ENCODE results near the gene PMPCA. TPM values are rescaled to one million over a fixed set of nuclear protein-coding genes. Genes with fewer than 3 reads are reported as not detected.

The PMPCA gene
- total and polyA plus RNA-seq, 2 donors (not counting 1 experiment from before 2014, with no cell fraction given) = 26.4 to 70.2 TPM

GRCh38 chr9:136419092-136419420 lies 8.6 kb downstream of the PMPCA start:
- Histone ChIP-seq H3K27me3 (ENCODE audit: control insufficient read depth, insufficient read depth, low read length) (no peaks in the 10 kb centered on the region), H3K79me2 (ENCODE audit: control insufficient read depth, insufficient read depth, low read length) (no peaks in the 10 kb centered on the region), H3K36me3 (ENCODE audit: control insufficient read depth, insufficient read depth, low read length) (peaks cover 51% of the 10 kb centered on the region), H3K9me3 (ENCODE audit: control insufficient read depth, insufficient read depth, low read depth, low read length) (no peaks in the 10 kb centered on the region), H3K9ac (ENCODE audit: insufficient read depth, low read length) (no peak overlapping the region), H3K4me2 (ENCODE audit: extremely low read depth, insufficient read depth, low read length) (no peak overlapping the region), H3K4me1 (ENCODE audit: control insufficient read depth, extremely low read depth, insufficient read depth, low read length) (no peaks in the 10 kb centered on the region), H4K20me1 (ENCODE audit: control insufficient read depth, extremely low read depth, insufficient read depth, low read length) (no peaks in the 10 kb centered on the region), H2AFZ (ENCODE audit: low read length) (no peak overlapping the region), H3K4me3 (replicated peaks in 1 of 4; ENCODE audit: control extremely low read depth in 1 of 4, insufficient read depth in 1 of 4, low read depth in 3 of 4, low read length in 4 of 4) (no peak overlapping the region), H3K27ac (ENCODE audit: insufficient read depth, low read length) (no peak overlapping the region)
- no peak for DNase-seq (ENCODE audit: low read depth in 2 of 2)
- TF ChIP-seq, protein P1, sequence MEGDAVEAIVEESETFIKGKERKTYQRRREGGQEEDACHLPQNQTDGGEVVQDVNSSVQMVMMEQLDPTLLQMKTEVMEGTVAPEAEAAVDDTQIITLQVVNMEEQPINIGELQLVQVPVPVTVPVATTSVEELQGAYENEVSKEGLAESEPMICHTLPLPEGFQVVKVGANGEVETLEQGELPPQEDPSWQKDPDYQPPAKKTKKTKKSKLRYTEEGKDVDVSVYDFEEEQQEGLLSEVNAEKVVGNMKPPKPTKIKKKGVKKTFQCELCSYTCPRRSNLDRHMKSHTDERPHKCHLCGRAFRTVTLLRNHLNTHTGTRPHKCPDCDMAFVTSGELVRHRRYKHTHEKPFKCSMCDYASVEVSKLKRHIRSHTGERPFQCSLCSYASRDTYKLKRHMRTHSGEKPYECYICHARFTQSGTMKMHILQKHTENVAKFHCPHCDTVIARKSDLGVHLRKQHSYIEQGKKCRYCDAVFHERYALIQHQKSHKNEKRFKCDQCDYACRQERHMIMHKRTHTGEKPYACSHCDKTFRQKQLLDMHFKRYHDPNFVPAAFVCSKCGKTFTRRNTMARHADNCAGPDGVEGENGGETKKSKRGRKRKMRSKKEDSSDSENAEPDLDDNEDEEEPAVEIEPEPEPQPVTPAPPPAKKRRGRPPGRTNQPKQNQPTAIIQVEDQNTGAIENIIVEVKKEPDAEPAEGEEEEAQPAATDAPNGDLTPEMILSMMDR (conservative IDR thresholded peaks at IDR 0.05 in 1 of 2, IDR thresholded peaks at IDR 0.05 in 1 of 2; ENCODE audit: low read depth in 1 of 2, low read length in 2 of 2) = no peak
- no peak for TF ChIP-seq EZH2 (IDR thresholded peaks at IDR 0.05; ENCODE audit: low read length, missing control alignments)

DNA sequence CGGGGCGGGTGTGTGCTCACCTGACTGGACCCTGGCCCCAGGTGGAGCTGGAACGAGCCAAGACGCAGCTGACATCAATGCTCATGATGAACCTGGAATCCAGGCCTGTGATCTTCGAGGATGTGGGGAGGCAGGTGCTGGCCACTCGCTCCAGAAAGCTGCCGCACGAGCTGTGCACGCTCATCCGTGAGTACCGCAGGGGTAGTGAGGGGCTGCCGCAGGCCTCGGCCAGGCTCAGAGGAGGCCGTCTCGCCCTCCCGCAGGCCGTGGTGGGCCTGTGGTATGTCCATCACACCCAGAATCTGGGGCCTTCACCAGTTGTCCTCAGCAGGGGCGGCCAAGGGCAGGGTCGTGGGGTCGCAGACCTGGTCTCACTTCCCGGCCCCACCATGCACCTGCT lies 11.3 kb downstream of the PMPCA start:
- Histone ChIP-seq H2AFZ (ENCODE audit: low read length) (no peak overlapping the region), H4K20me1 (ENCODE audit: control insufficient read depth, extremely low read depth, insufficient read depth, low read length) (no peaks in the 10 kb centered on the region), H3K79me2 (ENCODE audit: control insufficient read depth, insufficient read depth, low read length) (no peaks in the 10 kb centered on the region), H3K4me2 (ENCODE audit: extremely low read depth, insufficient read depth, low read length) (no peak overlapping the region), H3K9me3 (ENCODE audit: control insufficient read depth, insufficient read depth, low read depth, low read length) (no peaks in the 10 kb centered on the region), H3K4me3 (replicated peaks in 1 of 4; ENCODE audit: control extremely low read depth in 1 of 4, insufficient read depth in 1 of 4, low read depth in 3 of 4, low read length in 4 of 4) (no peak overlapping the region), H3K27me3 (ENCODE audit: control insufficient read depth, insufficient read depth, low read length) (no peaks in the 10 kb centered on the region), H3K9ac (ENCODE audit: insufficient read depth, low read length) (no peak overlapping the region), H3K36me3 (ENCODE audit: control insufficient read depth, insufficient read depth, low read length) (peaks cover 45% of the 10 kb centered on the region), H3K27ac (ENCODE audit: insufficient read depth, low read length) (no peak overlapping the region), H3K4me1 (ENCODE audit: control insufficient read depth, extremely low read depth, insufficient read depth, low read length) (no peaks in the 10 kb centered on the region)
- TF ChIP-seq, protein P1 (conservative IDR thresholded peaks at IDR 0.05 in 1 of 2, IDR thresholded peaks at IDR 0.05 in 1 of 2; ENCODE audit: low read depth in 1 of 2, low read length in 2 of 2) = no peak
- no peak for TF ChIP-seq EZH2 (IDR thresholded peaks at IDR 0.05; ENCODE audit: low read length, missing control alignments)
- DNase-seq (ENCODE audit: low read depth in 2 of 2) = no peak

DNA sequence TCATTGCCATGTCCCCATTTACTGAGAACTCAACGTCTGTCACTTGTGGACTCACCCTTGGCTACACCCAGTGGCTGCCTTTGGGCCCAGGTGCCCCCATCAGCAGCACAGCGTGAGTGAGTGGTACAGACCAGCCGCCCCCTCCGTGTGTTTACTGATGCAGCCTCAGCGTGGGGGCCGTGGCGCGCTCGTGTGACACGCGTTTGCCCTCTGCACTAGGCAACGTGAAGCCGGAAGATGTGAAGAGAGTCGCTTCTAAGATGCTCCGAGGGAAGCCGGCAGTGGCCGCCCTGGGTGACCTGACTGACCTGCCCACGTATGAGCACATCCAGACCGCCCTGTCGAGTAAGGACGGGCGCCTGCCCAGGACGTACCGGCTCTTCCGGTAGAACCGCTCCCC lies 12.4 kb downstream of the PMPCA start:
- no peak overlapping the region for H2AFZ ChIP-seq (ENCODE audit: low read length)
- H3K4me2 ChIP-seq (ENCODE audit: extremely low read depth, insufficient read depth, low read length) = no peak overlapping the region
- TF ChIP-seq EZH2 (IDR thresholded peaks at IDR 0.05; ENCODE audit: low read length, missing control alignments) = no peak
- TF ChIP-seq, protein P1 (conservative IDR thresholded peaks at IDR 0.05 in 1 of 2, IDR thresholded peaks at IDR 0.05 in 1 of 2; ENCODE audit: low read depth in 1 of 2, low read length in 2 of 2) = no peak
- peaks cover 39% of the 10 kb centered on the region for H3K36me3 ChIP-seq (ENCODE audit: control insufficient read depth, insufficient read depth, low read length)
- H3K4me1 ChIP-seq (ENCODE audit: control insufficient read depth, extremely low read depth, insufficient read depth, low read length) = no peaks in the 10 kb centered on the region
- no peaks in the 10 kb centered on the region for H3K79me2 ChIP-seq (ENCODE audit: control insufficient read depth, insufficient read depth, low read length)
- H3K4me3 ChIP-seq (replicated peaks in 1 of 4; ENCODE audit: control extremely low read depth in 1 of 4, insufficient read depth in 1 of 4, low read depth in 3 of 4, low read length in 4 of 4) = no peak overlapping the region
- H3K27me3 ChIP-seq (ENCODE audit: control insufficient read depth, insufficient read depth, low read length) = no peaks in the 10 kb centered on the region
- no peaks in the 10 kb centered on the region for H4K20me1 ChIP-seq (ENCODE audit: control insufficient read depth, extremely low read depth, insufficient read depth, low read length)
- no peak overlapping the region for H3K9ac ChIP-seq (ENCODE audit: insufficient read depth, low read length)
- no peak for DNase-seq (ENCODE audit: low read depth in 2 of 2)
- H3K27ac ChIP-seq (ENCODE audit: insufficient read depth, low read length) = no peak overlapping the region
- no peaks in the 10 kb centered on the region for H3K9me3 ChIP-seq (ENCODE audit: control insufficient read depth, insufficient read depth, low read depth, low read length)
